ENCODE measurements around the gene ZBTB2. TPM values are rescaled to one million over a fixed set of nuclear protein-coding genes. Genes with fewer than 3 reads are reported as not detected.

ZBTB2 gene
- total and polyA plus RNA-seq, 10 of the 15 experiments (the other 5 are each of a cell fraction or from before 2014, with no cell fraction given) = 4.2 to 21.9 (median 15.0) TPM

- intact Hi-C loops (cut with micrococcal nuclease; ENCODE audit: unreplicated experiment) (no loop called here), in situ Hi-C loops (cut with MboI) (no loop called here)
- peaks cover 11% of the 10 kb centered on the region for H3K4me1 ChIP-seq (ENCODE audit: control insufficient read depth, insufficient read depth, low read length)
- no TSS peak for BruUV-seq (replicated peaks)
- H3K27ac ChIP-seq (ENCODE audit: control insufficient read depth, insufficient read depth) = no peak overlapping the region
- TF ChIP-seq SP1 (IDR thresholded peaks at IDR 0.05; ENCODE audit: low read depth, low read length) (no peak), POLR2A (IDR thresholded peaks at IDR 0.05; ENCODE audit: low read depth, low read length) (no peak), NR2C1 (IDR thresholded peaks at IDR 0.05) (no peak), BRCA1 (IDR thresholded peaks at IDR 0.05; ENCODE audit: low read depth, low read length) (no peak), CBFB (IDR thresholded peaks at IDR 0.05; ENCODE audit: low read depth) (no peak), POLR2AphosphoS2 (IDR thresholded peaks at IDR 0.05; ENCODE audit: low read depth, low read length) (no peak), MXI1 (IDR thresholded peaks at IDR 0.05; ENCODE audit: low read depth, low read length) (no peak), ZNF217 (IDR thresholded peaks at IDR 0.05) (no peak), SMAD1 (IDR thresholded peaks at IDR 0.05; ENCODE audit: low read depth, partially characterized antibody) (no peak), POLR2AphosphoS5 (IDR thresholded peaks at IDR 0.05; ENCODE audit: low read length) (no peak), PKNOX1 (IDR thresholded peaks at IDR 0.05) (no peak), IKZF1 (conservative IDR thresholded peaks at IDR 0.05) (no peak), ZSCAN29 (IDR thresholded peaks at IDR 0.05) (no peak), EZH2 (IDR thresholded peaks at IDR 0.05; ENCODE audit: borderline replicate concordance, control insufficient read depth, low read depth, low read length) (no peak), PRDM15 (CRISPR knock-in tag; IDR thresholded peaks at IDR 0.05) (no peak), IRF4 (IDR thresholded peaks at IDR 0.05; ENCODE audit: low read depth, low read length) (no peak)
- H3K4me3 ChIP-seq = no peak overlapping the region
- no peaks in the 10 kb centered on the region; the same call in 2 of the 3 replicates for H3K9me3 ChIP-seq (replicated peaks; ENCODE audit: control insufficient read depth, insufficient read depth, low read length)
- ChIA-PET SMC1A (ENCODE audit: uncharacterized antibody, unreplicated experiment) (interaction anchor here (0.6 kb wide), 1 partner anchor 1995 kb away, joined by 3 read pairs; no protein-coding TSS in a partner anchor), POLR2A (interaction anchor here (0.6 to 0.7 kb wide), 2 partner anchors 10 to 16 kb away, joined by 4 read pairs; no protein-coding TSS in a partner anchor), RAD21 (ENCODE audit: unreplicated experiment) (no interaction called here), CTCF (interaction anchor here (1.4 to 2.9 kb wide), 2 partner anchors 11 to 50 kb away, joined by 3 to 10 read pairs; no protein-coding TSS in a partner anchor)
- DNase-seq (ENCODE audit: low read depth, low spot score) (no peak), ATAC-seq (no peak), FAIRE-seq (no peak)
- WGBS (ENCODE audit: insufficient coverage, insufficient replicate concordance, low lambda C conversion rate, missing lambda C conversion rate) = 90% methylated on average over 5 of the region's 5 CpGs
- no peak overlapping the region for H2AFZ ChIP-seq (ENCODE audit: control insufficient read depth, low read depth, low read length)
- peaks cover 50% of the 10 kb centered on the region for H3K79me2 ChIP-seq (ENCODE audit: control insufficient read depth, insufficient read depth, low read length)
- no peak overlapping the region for H3K4me2 ChIP-seq (ENCODE audit: control insufficient read depth, insufficient read depth)
- H3K36me3 ChIP-seq (ENCODE audit: control insufficient read depth in 2 of 2, insufficient read depth in 2 of 2, low read length in 1 of 2) = peaks cover 9 to 15% of the 10 kb centered on the region in 2 experiments
- no peaks in the 10 kb centered on the region for H4K20me1 ChIP-seq (ENCODE audit: control insufficient read depth, insufficient read depth)
- H3K27me3 ChIP-seq (replicated peaks in 1 of 2; ENCODE audit: control insufficient read depth in 2 of 2, insufficient read depth in 2 of 2, low read length in 1 of 2) = no peaks in the 10 kb centered on the region
- H3K9ac ChIP-seq (ENCODE audit: control insufficient read depth, insufficient read depth, low read length) = no peak overlapping the region
Observed at GRCh38 chr6:151374036-151374683, 17.2 kb downstream of the ZBTB2 start.
